OCI-LY3 (cell line): Measurements from ENCODE around the gene NOTUM.
A peak's percentile ranks its signal among the peaks of the same experiment; 100 is the strongest.

ENCODE experiments used
- H2AFZ ChIP-seq: fragments of 200-600, 300-600 bp; shearing (Covaris generic); 2 replicates; pipeline ENCODE4 v1.6.0; 2014; ENCODE audit warnings: antibody characterized with exemption, low read depth, low read length
- H3K27ac ChIP-seq: fragments of 200-600, 300-600 bp; sonication (generic); 2 replicates; pipeline ENCODE4 v1.5.1; 2014; ENCODE audit warnings: mild to moderate bottlenecking, low read length, moderate library complexity, mixed read lengths
- H3K27me3 ChIP-seq: fragments of 200-600, 300-600 bp; sonication (generic); 2 replicates; pipeline ENCODE4 v1.6.1; 2014; ENCODE audit warnings: low read depth, low read length, mixed read lengths
- H3K36me3 ChIP-seq: fragments of 200-600, 300-600 bp; sonication (generic); replicated peaks from 2 replicates; pipeline ENCODE3; 2014; ENCODE audit warnings: low read depth, low read length, mixed read lengths
- H3K4me1 ChIP-seq: fragments of 300-600, 200-600 bp; sonication (generic); 2 replicates; pipeline ENCODE4 v1.6.1; 2014; ENCODE audit warnings: low read length, mixed read lengths
- H3K4me2 ChIP-seq: fragments of 200-600, 300-600 bp; sonication (generic); 2 replicates; pipeline ENCODE4 v1.6.1; 2014; ENCODE audit warnings: low read length, mixed read lengths
- H3K4me3 ChIP-seq: fragments of 300-600, 200-600 bp; sonication (generic); 2 replicates; pipeline ENCODE4 v1.5.1; 2014; ENCODE audit warnings: antibody characterized with exemption, mild to moderate bottlenecking, low read length, moderate library complexity
- H3K79me2 ChIP-seq: fragments of 300-600, 200-600 bp; shearing (Covaris generic); 2 replicates; pipeline ENCODE4 v1.6.1; 2014; ENCODE audit warnings: mild to moderate bottlenecking, low read length, mixed read lengths
- H3K9ac ChIP-seq: fragments of 300-600, 200-600 bp; shearing (Covaris generic); 2 replicates; pipeline ENCODE4 v1.6.0; 2014; ENCODE audit warnings: mild to moderate bottlenecking, low read length, moderate library complexity
- H3K9me3 ChIP-seq: fragments of 200-600, 300-600 bp; shearing (Covaris generic); 2 replicates; pipeline ENCODE4 v1.6.1; 2014; ENCODE audit warnings: low read length, mixed read lengths; ENCODE audit not compliant: insufficient read depth
- H4K20me1 ChIP-seq: fragments of 200-600, 300-600 bp; sonication (generic); 2 replicates; pipeline ENCODE4 v1.6.1; 2016; ENCODE audit warnings: low read length, mixed read lengths; ENCODE audit not compliant: insufficient read depth
- EZH2phosphoT487 ChIP-seq: fragments of 200-600 bp; shearing (Covaris generic); IDR thresholded peaks from 2 replicates; pipeline ENCODE4 v1.6.1; 2018; ENCODE audit warnings: antibody characterized with exemption, mixed run types, low read depth
- TF ChIP-seq, protein P1 (sequence below): fragments of 200-600, 300-600 bp; sonication (generic); IDR thresholded peaks from 2 replicates; pipeline ENCODE4 v1.5.1; 2014; ENCODE audit warnings: antibody characterized with exemption, low read length, low read depth

Gene NOTUM

GRCh38 chr17:81927653-81928543, 33.1 kb downstream of the NOTUM start, which contains the start of gene MAFG:
MAFG (minus strand) TSS chr17:81927735; CDS start chr17:81923185, 4,550 bp downstream.
- H3K79me2 ChIP-seq, result peaks cover 52% of the 10 kb centered on the region
- no peaks in the 10 kb centered on the region for H3K9me3 ChIP-seq
- no peak within 1 kb of the TSS for H2AFZ ChIP-seq
- H4K20me1 ChIP-seq, result peaks cover 24% of the 10 kb centered on the region
- H3K4me3 ChIP-seq, result peak within 1 kb of the TSS; percentile 95
- H3K36me3 ChIP-seq, result no peaks in the 10 kb centered on the region
- H3K27me3 ChIP-seq, result no peaks in the 10 kb centered on the region
- peak within 1 kb of the TSS; percentile 69 for H3K27ac ChIP-seq
- peak within 1 kb of the TSS; percentile 80 for H3K4me2 ChIP-seq
- peak within 1 kb of the TSS; percentile 86 for H3K9ac ChIP-seq
- peaks cover 13% of the 10 kb centered on the region; the same call in 1 of the 2 replicates for H3K4me1 ChIP-seq
- TF ChIP-seq EZH2phosphoT487, result no peak
- TF ChIP-seq, protein P1, sequence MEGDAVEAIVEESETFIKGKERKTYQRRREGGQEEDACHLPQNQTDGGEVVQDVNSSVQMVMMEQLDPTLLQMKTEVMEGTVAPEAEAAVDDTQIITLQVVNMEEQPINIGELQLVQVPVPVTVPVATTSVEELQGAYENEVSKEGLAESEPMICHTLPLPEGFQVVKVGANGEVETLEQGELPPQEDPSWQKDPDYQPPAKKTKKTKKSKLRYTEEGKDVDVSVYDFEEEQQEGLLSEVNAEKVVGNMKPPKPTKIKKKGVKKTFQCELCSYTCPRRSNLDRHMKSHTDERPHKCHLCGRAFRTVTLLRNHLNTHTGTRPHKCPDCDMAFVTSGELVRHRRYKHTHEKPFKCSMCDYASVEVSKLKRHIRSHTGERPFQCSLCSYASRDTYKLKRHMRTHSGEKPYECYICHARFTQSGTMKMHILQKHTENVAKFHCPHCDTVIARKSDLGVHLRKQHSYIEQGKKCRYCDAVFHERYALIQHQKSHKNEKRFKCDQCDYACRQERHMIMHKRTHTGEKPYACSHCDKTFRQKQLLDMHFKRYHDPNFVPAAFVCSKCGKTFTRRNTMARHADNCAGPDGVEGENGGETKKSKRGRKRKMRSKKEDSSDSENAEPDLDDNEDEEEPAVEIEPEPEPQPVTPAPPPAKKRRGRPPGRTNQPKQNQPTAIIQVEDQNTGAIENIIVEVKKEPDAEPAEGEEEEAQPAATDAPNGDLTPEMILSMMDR, result peak; percentile 65

DNA sequence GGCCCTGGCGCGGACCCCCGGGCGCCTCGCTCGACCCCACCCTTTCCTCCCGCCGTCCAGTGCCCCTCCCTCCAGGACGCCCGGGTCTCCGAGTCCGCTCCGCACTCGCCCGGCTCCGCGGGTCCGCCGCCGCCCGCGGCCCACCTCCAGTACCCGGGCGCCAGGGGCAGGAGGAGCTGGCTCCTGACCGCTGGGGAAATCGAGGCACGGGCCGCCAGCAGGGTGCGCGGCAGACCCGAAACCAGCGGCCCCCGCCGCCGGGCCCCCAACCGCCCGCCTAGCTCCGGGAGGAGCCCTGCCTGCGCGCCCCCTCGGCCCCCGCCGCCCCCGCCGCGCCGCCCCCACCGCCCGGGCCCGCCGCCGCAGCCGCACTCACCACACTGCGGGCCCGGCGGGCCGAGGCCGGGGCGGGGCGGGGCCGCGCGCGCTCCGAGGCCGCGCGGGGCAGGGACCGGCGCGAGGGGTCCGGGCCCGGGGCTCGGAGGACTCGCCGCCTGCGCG, 33.8 kb downstream of the NOTUM start:
- H3K27me3 ChIP-seq, result no peaks in the 10 kb centered on the region
- no peaks in the 10 kb centered on the region for H3K9me3 ChIP-seq
- TF ChIP-seq, protein P1, result peak; percentile 8; the same call in 1 of the 2 replicates
- TF ChIP-seq EZH2phosphoT487, result no peak
- peak overlapping the region; percentile 86 for H3K9ac ChIP-seq
- H3K79me2 ChIP-seq, result peaks cover 59% of the 10 kb centered on the region
- H3K27ac ChIP-seq, result peak overlapping the region; percentile 69
- no peak overlapping the region for H2AFZ ChIP-seq
- H4K20me1 ChIP-seq, result peaks cover 24% of the 10 kb centered on the region
- peaks cover 13% of the 10 kb centered on the region; the same call in 1 of the 2 replicates for H3K4me1 ChIP-seq
- H3K4me2 ChIP-seq, result peak overlapping the region; percentile 74
- H3K4me3 ChIP-seq, result peak overlapping the region; percentile 95
- no peaks in the 10 kb centered on the region for H3K36me3 ChIP-seq

DNA sequence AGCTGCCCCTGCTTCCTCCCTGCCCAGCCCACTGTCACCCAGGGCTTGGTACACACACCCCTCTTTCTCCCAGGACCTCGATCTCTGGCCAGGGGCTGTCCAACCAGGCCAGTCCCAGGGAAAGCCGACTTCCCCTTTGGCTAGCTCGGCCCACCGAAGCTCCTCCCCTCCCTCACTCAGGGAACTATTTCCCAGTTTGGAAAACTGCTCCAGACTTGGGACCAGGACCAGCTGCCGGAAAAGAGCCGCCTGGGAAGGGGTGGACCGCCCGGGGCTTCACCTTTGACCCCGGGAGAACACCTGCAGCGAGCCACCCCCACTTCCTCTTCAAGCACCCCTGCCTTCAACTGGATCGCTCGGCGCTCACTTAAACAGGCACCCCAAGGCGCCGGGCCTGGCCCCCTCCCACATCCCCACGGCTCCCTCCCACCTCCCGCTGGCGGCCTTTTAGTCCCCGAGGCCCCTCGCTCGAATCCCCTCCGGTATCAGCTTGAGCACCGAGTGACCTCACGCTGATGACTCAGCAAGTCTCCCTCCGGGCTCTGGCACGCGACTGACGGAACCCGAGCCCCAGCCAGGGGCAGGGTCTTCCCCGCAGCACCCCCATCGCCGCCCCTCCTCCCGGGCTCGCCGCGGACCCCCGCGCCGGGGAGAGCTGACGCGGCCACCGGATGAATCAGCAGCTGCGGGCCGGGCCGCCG, 34.4 kb downstream of the NOTUM start:
- peaks cover 64% of the 10 kb centered on the region for H3K79me2 ChIP-seq
- peak overlapping the region; percentile 74 for H3K4me2 ChIP-seq
- H3K4me3 ChIP-seq, result peak overlapping the region; percentile 95
- peaks cover 24% of the 10 kb centered on the region for H4K20me1 ChIP-seq
- no peaks in the 10 kb centered on the region for H3K36me3 ChIP-seq
- peak overlapping the region; percentile 86 for H3K9ac ChIP-seq
- no peak overlapping the region for H2AFZ ChIP-seq
- H3K27me3 ChIP-seq, result no peaks in the 10 kb centered on the region
- H3K27ac ChIP-seq, result peak overlapping the region; percentile 69
- H3K9me3 ChIP-seq, result no peaks in the 10 kb centered on the region
- H3K4me1 ChIP-seq, result peaks cover 13% of the 10 kb centered on the region; the same call in 1 of the 2 replicates
- TF ChIP-seq EZH2phosphoT487, result no peak
- TF ChIP-seq, protein P1, result no peak
